AG04450 (cell line): Measurements from ENCODE around the gene TRPM3. TPM values are rescaled to one million over a fixed set of nuclear protein-coding genes. Genes with fewer than 3 reads are reported as not detected.

Experiments used
- CTCF ChIA-PET: fragments of 300-600, 350-600 bp; formaldehyde crosslinking; extraction: SDS; loops from one replicate; lab custom pipeline; 2022; ENCODE audit warnings: antibody characterized with exemption, inconsistent platforms; lab: Charles Lee
- POLR2A ChIA-PET: fragments of 350-600 bp; formaldehyde crosslinking; extraction: SDS; loops from one replicate; lab custom pipeline; 2021; ENCODE audit warnings: antibody characterized with exemption, inconsistent platforms; lab: Yijun Ruan, JAX
- DNase-seq: peaks from one replicate; pipeline ENCODE4 v3.0.0-alpha.2; 2011; ENCODE audit warnings: low read depth, low spot score
- H3K27ac ChIP-seq: one replicate; pipeline ENCODE4 v1.5.1; 2012; ENCODE audit warnings: low read depth, low read length, control low read depth
- H3K27me3 ChIP-seq: one replicate; pipeline ENCODE4 v1.6.0; 2012; ENCODE audit warnings: low read length; ENCODE audit not compliant: control insufficient read depth, insufficient read depth
- H3K4me3 ChIP-seq: 2 replicates; pipeline ENCODE4 v1.5.1; 2011; ENCODE audit warnings: mild to moderate bottlenecking, low read depth, low read length, control low read depth
- H3K9me3 ChIP-seq: 2 replicates; pipeline ENCODE4 v1.5.1; 2012; ENCODE audit warnings: low read length; ENCODE audit not compliant: control insufficient read depth, insufficient read depth
- CTCF ChIP-seq: IDR thresholded peaks from 2 replicates; pipeline ENCODE4 v1.5.1; 2011; ENCODE audit warnings: low read depth, low read length, control low read depth, inconsistent platforms
- polyA minus RNA-seq: library from RNA; depleted of rRNA, polyadenylated mRNA; stranded (reverse); fragments of >200 nt; gene quantifications from 2 replicates; pipeline ENCODE4 v1.2.3, GENCODE V29; 2011; rRNA and poly(A)+ RNA removed
- polyA plus RNA-seq: library from polyadenylated mRNA; depleted of rRNA; stranded (reverse); fragments of >200 nt; gene quantifications from 2 replicates; pipeline ENCODE4 v1.2.3, GENCODE V29; 2011; rRNA removed

TRPM3 gene
- 0.01 TPM in 1 of 2 replicates, not detected in the other for polyA plus RNA-seq
- not detected in 2 replicates for polyA minus RNA-seq

DNA sequence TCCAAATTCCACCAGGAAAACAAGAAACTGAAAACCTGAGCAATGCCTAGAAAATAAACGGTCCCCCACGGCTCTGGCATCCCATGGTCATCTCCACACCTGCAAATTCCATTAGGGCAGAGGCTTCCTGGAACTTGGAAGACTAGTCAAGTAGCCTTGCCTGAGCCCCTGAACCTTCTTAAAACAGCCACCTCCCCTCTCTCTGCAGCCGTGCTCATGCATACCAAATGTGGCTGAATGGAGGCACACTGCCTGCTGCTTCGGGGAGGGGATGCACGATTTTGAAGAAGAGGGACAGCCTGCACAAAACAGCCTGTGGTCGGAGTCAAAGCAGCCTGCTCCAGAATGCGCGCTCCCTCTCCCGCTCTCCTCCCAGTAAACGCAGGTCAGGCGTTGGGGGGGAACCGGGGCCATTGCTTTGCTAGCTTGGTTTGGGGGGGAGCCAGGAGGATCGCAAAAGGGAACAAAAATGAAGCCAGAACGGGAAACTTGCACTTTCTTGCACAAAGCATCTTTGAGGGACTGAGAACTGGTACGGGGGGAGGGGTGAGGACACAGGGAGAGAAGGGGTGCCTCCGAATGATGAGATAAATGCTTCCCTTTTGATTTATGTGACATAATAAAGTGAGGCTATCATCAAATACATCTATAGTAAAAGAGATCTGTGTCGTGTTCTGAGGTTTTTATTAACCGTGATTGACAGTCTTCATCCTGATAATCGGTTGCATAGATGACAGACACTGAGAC, at the start of gene TRPM3:
TRPM3 (minus strand) TSS at position 347 of the 747 bp plus-strand sequence; CDS start at position 80, 267 bp downstream.
- no peak within 1 kb of the TSS for H3K4me3 ChIP-seq
- POLR2A ChIA-PET = no interaction called here
- CTCF ChIA-PET = no interaction called here
- no peak for TF ChIP-seq CTCF
- DNase-seq = no peak
- H3K9me3 ChIP-seq = no peaks in the 10 kb centered on the region
- H3K27me3 ChIP-seq = no peaks in the 10 kb centered on the region
- H3K27ac ChIP-seq = no peak within 1 kb of the TSS

GRCh38 chr9:71168418-71168817, 47.0 kb upstream of the TRPM3 start:
- Histone ChIP-seq H3K4me3 (no peak overlapping the region), H3K9me3 (no peaks in the 10 kb centered on the region), H3K27ac (no peak overlapping the region), H3K27me3 (no peaks in the 10 kb centered on the region)
- no peak for TF ChIP-seq CTCF
- DNase-seq = no peak
- CTCF ChIA-PET = no interaction called here
- POLR2A ChIA-PET = no interaction called here

DNA sequence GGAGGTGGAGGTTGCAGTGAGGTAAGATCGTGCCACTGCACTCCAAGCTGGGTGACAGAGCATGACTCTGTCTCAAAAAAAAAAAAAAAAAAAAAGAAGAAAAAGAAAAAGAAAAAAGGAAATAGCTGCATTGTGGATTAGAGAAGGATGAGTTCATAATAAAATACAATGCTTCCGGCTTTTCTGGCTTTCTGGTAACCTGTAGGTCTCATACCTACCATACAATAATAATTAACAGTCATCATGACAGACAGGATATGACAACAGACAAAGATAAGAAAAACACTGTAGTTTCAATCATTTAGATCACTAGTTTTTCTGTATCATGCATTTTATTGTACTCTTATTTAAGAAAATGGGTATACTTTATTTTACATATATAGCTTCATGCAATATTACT, 40.7 kb upstream of the TRPM3 start:
- Histone ChIP-seq H3K27ac (no peak overlapping the region), H3K4me3 (no peak overlapping the region), H3K27me3 (no peaks in the 10 kb centered on the region), H3K9me3 (no peaks in the 10 kb centered on the region)
- ChIA-PET CTCF (no interaction called here), POLR2A (no interaction called here)
- TF ChIP-seq CTCF = no peak
- DNase-seq = no peak

DNA sequence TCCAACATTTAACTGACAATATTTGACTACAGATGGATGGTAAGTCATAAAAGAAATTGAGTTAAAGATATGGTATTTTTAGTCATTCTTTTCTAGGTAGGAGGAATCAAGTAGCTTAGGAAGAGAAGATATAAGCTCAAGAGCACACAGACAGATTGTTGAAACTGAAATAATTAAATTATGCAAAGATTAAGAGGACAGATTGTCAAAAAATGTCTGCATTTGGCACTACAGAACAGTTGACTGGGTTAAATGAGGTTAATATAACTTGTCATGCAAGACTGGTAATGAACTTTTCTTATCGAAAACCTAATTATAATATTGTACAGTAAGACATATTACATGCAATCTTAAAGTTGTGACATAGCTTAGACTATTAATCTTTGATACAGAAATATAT, 36.3 kb upstream of the TRPM3 start:
- ChIA-PET POLR2A (no interaction called here), CTCF (no interaction called here)
- no peaks in the 10 kb centered on the region for H3K9me3 ChIP-seq
- no peak for DNase-seq
- no peak overlapping the region for H3K4me3 ChIP-seq
- no peaks in the 10 kb centered on the region for H3K27me3 ChIP-seq
- TF ChIP-seq CTCF = no peak
- no peak overlapping the region for H3K27ac ChIP-seq

GRCh38 chr9:71147368-71147767, 25.9 kb upstream of the TRPM3 start:
- Histone ChIP-seq H3K4me3 (no peak overlapping the region), H3K27ac (no peak overlapping the region), H3K9me3 (no peaks in the 10 kb centered on the region), H3K27me3 (no peaks in the 10 kb centered on the region)
- CTCF ChIA-PET = no interaction called here
- DNase-seq = no peak
- no peak for TF ChIP-seq CTCF
- POLR2A ChIA-PET = no interaction called here
